GF-D8 (cell line): ENCODE data around the gene SSB.
A peak's percentile ranks its signal among the peaks of the same experiment; 100 is the strongest.
"Not testable (repeated sequence)": the region's sequence is repeated elsewhere in the genome, so short reads cannot be mapped to it uniquely, and the experiment has no call there.

ENCODE experiments used
- DNase-seq: peaks from one replicate; lab custom pipeline; 2025; lab: John Stamatoyannopoulos, UW

Gene SSB

DNA sequence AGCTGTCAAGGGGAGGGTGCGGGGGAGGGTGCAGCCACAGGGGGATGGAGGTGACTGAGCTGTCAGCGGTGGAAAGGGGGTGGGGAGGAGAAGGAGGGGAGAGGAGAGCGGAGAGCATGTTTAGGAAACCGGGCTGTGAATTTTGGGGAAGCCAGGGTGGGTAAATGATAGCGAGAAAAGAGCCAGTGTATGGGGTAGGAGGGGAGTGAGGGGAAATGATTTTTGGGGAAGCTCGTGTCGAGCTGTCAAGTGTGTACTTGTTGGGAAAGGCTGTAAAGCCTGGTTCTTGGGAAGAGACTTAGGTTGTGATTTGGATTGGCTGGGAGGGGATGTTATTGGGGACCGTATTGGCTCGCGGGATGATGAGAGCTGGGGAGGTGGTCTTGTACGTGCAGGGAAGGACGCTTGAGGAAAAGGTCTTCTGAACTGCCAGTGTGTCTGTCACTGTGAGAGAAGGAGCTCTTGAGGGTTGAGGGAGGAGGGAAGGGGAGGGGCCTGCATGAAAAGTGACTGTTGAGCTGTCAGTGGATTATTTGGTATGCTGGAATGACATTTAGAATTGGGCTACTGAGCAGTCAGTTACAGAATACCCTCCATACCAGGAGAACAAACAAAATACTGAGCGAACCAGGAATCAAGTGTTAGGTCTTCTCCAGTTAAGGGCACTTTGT, 29.6 kb downstream of the SSB start:
- DNase-seq, result no peak

DNA sequence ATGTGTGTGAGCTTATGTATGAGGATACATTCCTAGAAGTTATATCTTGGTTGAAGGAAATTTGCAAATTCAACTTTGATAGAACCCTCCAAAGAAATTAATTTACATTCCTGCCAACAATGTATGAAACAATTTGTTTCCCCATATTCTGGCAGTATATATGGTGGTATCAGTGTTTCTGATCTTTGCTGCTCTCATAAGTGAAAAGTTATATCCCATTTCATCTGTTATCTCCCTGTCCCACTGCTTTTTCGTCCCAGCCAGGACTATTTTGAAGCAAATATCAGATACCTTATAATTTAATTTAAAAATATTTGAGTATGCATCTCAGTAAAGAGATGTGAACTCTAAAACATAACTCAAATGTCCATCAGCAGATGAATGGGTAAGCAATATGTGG, 35.7 kb downstream of the SSB start:
- DNase-seq, result no peak

DNA sequence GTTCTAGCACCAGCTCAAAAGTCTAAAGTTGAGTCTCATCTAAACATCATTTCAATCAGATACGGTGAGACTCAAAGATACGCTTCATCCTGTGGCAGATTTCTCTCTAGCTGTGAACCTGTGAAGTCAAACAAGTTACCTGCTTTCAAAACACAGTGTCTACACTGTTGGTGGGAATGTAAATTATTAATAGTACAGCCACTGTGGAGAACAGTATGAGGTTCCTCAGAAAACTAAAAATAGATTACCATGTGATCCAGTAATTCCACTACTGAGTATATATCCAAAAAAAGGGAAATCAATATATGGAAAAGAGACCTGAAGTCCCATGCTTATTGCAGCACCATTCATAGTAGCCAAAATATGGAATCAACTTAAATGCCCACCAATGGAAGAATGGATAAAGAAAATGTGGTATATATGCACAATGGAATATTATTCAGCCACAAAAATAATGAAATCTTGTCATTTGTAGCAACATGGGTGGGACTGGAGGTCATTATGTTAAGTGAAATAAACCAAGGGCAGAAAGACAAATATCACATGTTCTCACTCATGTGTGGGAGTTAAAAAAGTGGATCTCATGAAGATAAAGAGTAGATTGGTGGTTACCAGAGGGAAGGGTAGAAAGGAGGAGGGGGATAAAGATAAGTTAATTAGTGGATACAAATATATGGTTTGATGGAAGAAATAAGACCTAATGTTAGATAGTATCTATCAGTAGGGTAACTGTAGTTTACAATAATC, 40.2 kb downstream of the SSB start:
- no peak for DNase-seq

DNA sequence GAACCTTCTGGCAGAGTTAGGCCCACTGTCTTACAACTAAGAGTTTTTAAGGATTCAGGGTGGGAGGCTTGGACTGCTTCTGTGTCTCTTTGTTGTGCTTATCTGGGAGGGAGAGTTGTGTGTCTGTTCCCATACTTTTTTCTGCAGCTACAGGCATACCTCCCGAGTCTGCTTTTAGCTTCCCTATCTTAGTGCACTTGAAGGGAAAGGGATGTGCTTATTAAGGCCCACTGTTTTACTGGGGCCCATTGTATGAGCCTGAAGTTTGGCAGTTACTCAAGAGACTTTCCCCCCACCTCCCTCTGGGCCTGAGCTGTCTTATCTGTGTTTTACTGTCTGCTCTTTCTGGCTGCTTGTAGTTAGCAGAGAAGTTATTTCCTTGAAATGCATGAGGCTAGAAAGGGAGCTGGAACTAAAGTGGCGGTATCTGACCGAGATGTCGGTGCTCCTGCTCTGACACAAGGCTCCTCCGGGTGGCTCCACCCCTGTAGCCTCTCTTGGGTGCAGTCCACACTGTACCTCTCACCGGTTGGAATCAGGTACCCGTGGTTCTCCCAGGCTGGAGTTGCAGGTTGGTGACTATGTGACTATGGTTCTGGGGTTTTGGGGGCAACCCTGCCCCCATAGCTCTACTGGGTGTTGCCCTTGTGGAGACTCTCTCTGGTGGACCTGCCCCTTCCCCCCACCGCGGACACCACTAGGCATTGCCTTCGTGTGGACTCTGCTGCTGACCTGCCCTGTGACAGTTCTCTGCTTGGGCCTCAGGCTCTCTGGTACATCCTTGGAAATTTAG, 41.5 kb downstream of the SSB start:
- DNase-seq, result no peak

DNA sequence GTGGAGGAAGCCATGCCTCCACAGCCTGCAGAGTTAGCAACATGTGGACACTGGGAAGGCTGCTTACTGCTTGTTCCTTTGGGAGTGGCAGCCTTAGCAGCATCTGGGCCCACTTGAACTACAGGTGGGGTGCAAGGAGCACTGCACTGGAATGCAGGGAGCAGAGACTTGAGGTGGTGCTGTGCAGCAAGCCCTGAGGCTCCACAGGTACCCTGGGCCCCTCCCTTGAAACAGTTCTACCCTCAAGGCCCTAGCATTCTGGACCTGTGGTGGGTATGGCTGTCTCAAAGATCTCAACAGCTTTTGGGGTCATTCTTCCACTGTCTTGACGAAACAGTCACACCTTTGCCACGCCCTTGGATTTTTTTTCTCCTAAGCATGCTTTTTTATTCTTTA, 42.1 kb downstream of the SSB start:
- no peak for DNase-seq

DNA sequence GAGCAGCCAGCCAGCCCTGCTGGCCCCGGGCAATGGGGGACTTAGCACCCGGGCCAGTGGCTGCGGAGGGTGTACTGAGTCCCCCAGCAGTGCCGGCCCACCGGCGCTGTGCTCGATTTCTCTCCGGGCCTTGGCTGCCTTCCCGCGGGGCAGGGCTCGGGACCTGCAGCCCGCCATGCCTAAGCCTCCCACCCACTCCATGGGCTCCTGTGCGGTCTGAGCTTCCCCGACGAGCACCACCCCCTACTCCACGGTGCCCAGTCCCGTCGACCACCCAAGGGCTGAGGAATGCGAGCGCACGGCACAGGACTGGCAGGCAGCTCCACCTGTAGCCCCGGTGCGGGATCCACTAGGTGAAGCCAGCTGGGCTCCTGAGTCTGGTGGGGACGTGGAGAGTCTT, 43.0 kb downstream of the SSB start:
- DNase-seq, result not testable (repeated sequence)

DNA sequence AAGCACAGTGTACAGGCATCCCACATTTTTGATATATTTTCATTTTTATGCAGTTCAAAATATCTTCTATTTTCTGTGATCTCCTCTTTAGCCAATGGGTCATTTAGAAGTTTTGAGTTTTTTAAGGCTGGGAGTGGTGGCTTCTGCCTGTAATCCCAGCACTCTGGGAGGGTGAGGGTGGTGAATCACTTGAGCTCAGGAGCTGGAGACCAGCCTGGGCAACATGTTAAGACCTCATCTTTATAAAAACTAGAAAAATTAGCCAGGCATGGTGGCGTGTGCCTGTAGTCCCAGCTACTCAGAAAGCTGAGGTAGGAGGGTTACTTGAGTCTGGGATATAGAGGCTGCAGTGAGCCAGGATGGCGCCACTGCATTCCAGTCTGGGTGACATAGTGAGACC, 46.3 kb downstream of the SSB start:
- no peak for DNase-seq

DNA sequence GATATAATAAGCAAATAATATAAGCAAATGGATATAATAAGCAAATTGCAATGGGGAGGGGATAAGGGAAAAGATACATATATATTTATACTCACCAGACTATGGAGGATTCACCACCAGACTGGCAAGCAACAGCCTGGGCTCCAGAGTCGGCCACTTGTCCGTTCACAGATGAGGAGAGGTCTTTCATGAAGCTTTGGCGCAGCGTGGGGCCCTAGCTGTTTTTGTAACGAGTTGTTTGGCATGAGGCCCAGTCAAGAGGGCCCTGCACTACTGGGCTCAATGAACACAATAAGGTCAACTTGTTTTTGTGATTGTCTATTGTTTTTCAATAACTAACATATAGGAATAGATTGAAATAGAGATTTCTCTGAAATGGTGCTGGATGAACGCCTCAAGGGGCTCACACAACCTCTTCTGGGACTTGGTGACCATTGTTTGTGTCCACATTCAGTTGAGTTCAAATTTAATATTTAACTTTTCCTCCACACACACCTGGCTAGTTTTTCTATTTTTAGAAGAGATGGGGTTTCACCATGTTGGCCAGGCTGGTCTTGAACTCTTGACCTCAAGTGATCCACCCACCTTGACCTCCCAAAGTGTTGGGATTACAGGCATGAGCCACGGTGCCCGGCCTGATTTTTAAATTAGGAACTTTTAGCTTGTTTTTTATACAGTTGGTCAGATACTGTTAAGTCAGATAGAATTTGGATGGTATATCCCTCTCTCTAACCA, 50.5 kb downstream of the SSB start:
- not testable (repeated sequence) for DNase-seq

DNA sequence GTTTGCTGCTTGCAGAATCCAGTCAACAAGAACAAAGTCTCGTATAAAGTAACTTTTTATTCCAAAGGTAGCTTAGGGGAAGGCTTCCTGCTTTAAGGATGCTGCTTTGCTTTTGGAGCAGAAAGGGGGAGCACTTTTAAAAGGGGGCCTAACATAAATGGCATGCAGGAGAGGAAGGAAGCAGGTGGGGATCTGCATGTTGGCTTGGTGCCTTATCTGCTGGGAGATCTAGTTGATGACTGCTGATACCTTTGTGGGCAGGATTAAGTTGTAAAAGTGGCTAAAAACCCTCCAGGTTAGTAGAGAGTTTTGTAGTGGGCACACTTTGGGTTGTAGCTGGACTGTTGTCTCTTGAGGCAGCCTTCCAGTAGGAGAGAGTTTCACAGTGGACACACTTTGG, 51.0 kb downstream of the SSB start:
- no peak for DNase-seq

DNA sequence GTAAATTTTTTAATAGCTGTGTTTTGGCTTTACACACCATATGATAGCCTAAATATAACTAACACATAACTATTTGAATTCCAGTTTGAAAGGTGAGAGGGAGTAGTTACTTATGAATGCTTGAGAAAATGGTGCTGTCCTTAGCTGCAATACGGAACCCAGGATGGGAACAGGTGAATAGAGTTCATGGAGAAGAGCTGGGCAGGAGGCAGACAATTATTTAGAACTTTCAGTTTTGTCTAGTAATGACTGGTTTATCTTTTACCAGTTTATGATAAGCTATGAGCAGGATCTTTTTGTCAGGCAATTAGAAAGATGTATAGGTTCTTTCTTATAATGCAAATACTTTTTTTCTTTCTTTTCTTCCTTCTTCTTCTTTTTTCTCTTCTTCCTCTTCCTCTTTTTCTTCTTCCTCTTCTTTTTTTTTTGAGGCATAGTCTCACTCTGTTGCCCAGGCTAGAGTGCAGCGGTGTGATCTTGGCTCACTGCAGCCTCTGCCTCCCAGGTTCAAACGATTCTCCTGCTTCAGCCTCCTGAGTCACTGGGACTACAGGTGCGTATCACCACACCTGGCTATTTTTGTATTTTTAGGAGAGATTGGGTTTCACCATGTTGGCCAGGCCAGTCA, 54.5 kb downstream of the SSB start:
- peak; percentile 10 for DNase-seq

DNA sequence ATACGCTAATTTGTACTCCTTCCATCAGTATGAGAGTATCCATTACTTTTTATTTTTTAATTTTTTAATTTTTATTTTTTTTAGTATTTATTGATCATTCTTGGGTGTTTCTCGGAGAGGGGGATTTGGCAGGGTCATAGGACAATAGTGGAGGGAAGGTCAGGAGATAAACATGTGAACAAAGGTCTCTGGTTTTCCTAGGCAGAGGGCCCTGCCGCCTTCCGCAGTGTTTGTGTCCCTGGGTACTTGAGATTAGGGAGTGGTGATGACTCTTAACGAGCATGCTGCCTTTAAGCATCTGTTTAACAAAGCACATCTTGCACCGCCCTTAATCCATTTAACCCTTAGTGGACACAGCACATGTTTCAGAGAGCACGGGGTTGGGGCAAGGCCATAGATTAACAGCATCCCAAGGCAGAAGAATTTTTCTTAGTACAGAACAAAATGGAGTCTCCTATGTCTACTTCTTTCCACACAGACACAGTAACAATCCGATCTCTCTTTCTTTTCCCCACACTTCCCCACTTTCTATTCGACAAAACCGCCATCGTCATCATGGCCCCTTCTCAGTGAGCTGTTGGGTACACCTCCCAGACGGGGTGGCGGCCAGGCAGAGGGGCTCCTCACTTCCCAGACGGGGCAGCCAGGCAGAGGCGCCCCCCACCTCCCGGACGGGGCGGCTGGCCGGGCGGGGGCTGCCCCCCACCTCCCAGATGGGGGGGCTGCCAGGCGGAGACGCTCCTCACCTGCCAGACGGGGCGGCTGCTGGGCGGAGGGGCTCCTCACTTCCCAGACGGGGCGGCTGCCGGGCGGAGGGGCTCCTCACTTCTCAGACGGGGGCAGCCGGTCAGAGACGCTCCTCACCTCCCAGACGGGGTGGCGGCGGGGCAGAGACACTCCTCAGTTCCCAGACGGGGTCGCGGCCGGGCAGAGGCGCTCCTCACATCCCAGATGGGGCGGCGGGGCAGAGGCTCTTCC, 56.9 kb downstream of the SSB start:
- DNase-seq, result not testable (repeated sequence)

DNA sequence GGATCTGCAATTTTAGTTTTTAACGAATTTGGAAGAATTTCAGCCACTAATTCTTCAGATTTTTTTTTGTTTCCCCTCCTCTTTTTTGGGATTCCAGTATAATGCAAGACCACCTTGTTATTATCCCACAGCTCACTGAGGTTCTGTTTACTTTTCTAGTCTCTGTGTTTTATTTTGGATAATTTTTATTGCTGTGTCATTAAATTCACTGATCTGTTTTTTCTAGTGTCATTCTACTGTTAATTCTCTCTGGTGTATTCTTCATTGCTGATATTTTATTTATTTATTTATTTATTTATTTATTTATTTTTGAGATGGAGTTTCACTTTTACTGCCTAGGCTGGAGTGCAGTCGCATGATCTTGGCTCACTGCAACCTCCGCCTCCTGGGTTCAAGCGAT, 60.8 kb downstream of the SSB start:
- DNase-seq, result no peak

DNA sequence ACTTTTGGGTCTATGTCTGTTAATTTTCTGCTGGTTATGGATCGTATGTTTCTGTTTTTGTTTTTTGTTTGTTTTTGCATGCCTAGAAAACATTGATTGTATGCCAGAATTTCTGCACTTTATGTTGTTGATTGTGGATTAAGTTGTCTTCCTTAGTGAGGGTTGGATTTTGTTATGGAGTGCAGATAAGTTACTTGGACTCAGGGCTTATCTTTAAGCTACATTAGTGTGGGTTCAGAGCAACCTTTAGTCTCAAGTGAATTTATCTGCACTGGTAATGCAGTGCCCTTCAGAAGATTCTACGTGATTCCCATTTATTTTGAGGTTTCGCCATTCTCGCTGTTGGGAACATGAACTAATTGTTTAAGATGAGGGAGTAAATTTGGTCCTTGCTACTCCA, 61.5 kb downstream of the SSB start:
- no peak for DNase-seq
